Smooth muscle cell (in vitro differentiated cells): Measurements from ENCODE around the gene PTPRC. TPM values are rescaled to one million over a fixed set of nuclear protein-coding genes. Genes with fewer than 3 reads are reported as not detected.

Source experiments
- DNase-seq: peaks from one replicate; lab custom pipeline; 2025; ENCODE audit not compliant: unreplicated experiment; lab: John Stamatoyannopoulos, UW
- H2AFZ ChIP-seq: fragments of 200-600 bp; sonication (generic); 2 replicates; pipeline ENCODE4 v1.6.0; 2016; ENCODE audit warnings: antibody characterized with exemption, low read depth, mild to moderate bottlenecking
- H3F3A ChIP-seq: fragments of 200-600 bp; sonication (generic); 2 replicates; pipeline ENCODE4 v1.6.0; 2017; ENCODE audit warnings: antibody characterized with exemption, low read depth
- H3K27ac ChIP-seq: fragments of 200-600 bp; sonication (generic); 2 replicates; pipeline ENCODE4 v1.5.1; 2016; ENCODE audit warnings: low read depth, mild to moderate bottlenecking
- H3K27me3 ChIP-seq: fragments of 200-600 bp; sonication (generic); 2 replicates; pipeline ENCODE4 v1.6.1; 2016; ENCODE audit warnings: low read depth, mild to moderate bottlenecking
- H3K36me3 ChIP-seq: fragments of 200-600 bp; sonication (generic); 2 replicates; pipeline ENCODE4 v1.5.1; 2016; ENCODE audit warnings: low read depth
- H3K4me1 ChIP-seq: fragments of 200-600 bp; sonication (generic); 2 replicates; pipeline ENCODE4 v1.5.1; 2016; ENCODE audit warnings: low read depth
- H3K4me2 ChIP-seq: fragments of 200-600 bp; sonication (generic); 2 replicates; pipeline ENCODE4 v1.6.0; 2016; ENCODE audit warnings: mild to moderate bottlenecking
- H3K4me3 ChIP-seq: fragments of 200-600 bp; sonication (generic); 2 replicates; pipeline ENCODE4 v1.5.1; 2016; ENCODE audit warnings: mild to moderate bottlenecking
- H3K79me2 ChIP-seq: fragments of 200-600 bp; sonication (generic); 2 replicates; pipeline ENCODE4 v1.6.0; 2016; ENCODE audit warnings: low read depth, mild to moderate bottlenecking
- H3K9ac ChIP-seq: fragments of 200-600 bp; sonication (generic); 2 replicates; pipeline ENCODE4 v1.6.0; 2016; ENCODE audit warnings: low read depth
- H3K9me3 ChIP-seq: fragments of 200-600 bp; sonication (generic); replicated peaks from 2 replicates; pipeline ENCODE4 v1.5.1; 2016; ENCODE audit warnings: low read depth
- H4K20me1 ChIP-seq: fragments of 200-600 bp; sonication (generic); 2 replicates; pipeline ENCODE4 v1.6.0; 2016; ENCODE audit warnings: low read depth
- CTCF ChIP-seq: fragments of 200-600 bp; sonication (generic); IDR thresholded peaks from 2 replicates; pipeline ENCODE4 v1.5.1; 2017; ENCODE audit warnings: borderline replicate concordance, mild to moderate bottlenecking, antibody characterized with exemption; ENCODE audit not compliant: insufficient read depth, poor library complexity, severe bottlenecking
- WGBS: methylation state at CpG from one replicate; pipeline ENCODE4 v1.1.7; 2016; ENCODE audit warnings: low lambda C conversion rate; 5-methylcytosine and 5-hydroxymethylcytosine counted together
- polyA plus RNA-seq: library from polyadenylated mRNA; unstranded; fragments of >200 nt; fragmentation: Nextera tagmentation; extraction: Ambion mirVana; gene quantifications from 2 replicates; pipeline ENCODE4 v1.2.1, GENCODE V29; 2016
- total RNA-seq: library from RNA; depleted of rRNA; stranded (reverse); fragments of >200 nt; gene quantifications from 2 replicates; pipeline ENCODE4 v1.2.3, GENCODE V29; 2014

PTPRC gene
- total and polyA plus RNA-seq, 2 experiments from 2014 or later = 0.04 TPM; not detected in 1

- no peak for DNase-seq
- no peak for TF ChIP-seq CTCF
Measured at GRCh38 chr1:198653808-198654413, 15.1 kb downstream of the PTPRC start.

DNA sequence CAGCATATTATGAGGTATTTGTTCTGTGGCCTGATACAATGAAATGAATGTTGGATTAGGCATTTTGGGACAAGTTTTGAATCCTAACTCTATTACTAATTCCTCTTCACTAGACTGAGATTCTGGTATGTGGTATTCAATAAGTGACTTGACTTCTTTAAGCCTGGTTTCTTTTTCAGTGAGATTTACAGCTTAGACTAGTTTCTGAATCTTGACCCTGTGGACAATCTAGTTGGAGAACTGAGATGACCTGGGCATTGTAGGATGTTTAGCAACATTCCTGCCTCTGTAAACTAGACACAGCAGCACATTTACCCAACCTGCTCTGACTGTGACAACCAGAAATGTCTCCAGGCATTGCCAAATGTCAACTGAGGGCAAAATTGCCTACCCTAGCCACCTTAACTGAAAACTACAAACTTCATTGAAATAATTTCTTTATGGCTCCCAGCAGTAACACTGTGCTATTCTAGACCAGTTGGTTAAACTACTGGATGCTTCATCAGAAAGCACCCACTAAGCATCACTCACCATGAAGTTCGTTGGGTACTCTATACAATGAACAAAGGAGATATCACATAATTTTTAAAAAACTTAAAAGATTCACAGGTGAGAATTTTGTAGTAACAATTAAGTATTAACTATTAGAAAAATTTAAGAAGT lies 16.8 kb downstream of the PTPRC start:
- Histone ChIP-seq H2AFZ (no peak overlapping the region), H3K9ac (no peak overlapping the region), H3K27ac (peak overlapping the region; percentile 87), H3K9me3 (no peaks in the 10 kb centered on the region), H3K4me2 (peak overlapping the region; percentile 73), H3K4me1 (peaks cover 15% of the 10 kb centered on the region), H3K36me3 (no peaks in the 10 kb centered on the region), H3K27me3 (no peaks in the 10 kb centered on the region), H3F3A (no peaks in the 10 kb centered on the region), H3K79me2 (no peaks in the 10 kb centered on the region), H4K20me1 (no peaks in the 10 kb centered on the region), H3K4me3 (no peak overlapping the region)
- no peak for DNase-seq
- WGBS = 95% methylated on average over 1 of the region's 1 CpG
- TF ChIP-seq CTCF = no peak

More at GRCh38 chr1:198653808-198654413, 15.1 kb downstream of the PTPRC start:
- peaks cover 15% of the 10 kb centered on the region for H3K4me1 ChIP-seq
- no peaks in the 10 kb centered on the region for H3F3A ChIP-seq
- H4K20me1 ChIP-seq = no peaks in the 10 kb centered on the region
- no peaks in the 10 kb centered on the region for H3K27me3 ChIP-seq
- H3K4me3 ChIP-seq = no peak overlapping the region
- no peaks in the 10 kb centered on the region for H3K36me3 ChIP-seq
- H3K79me2 ChIP-seq = no peaks in the 10 kb centered on the region
- no peak overlapping the region for H3K9ac ChIP-seq
- H3K27ac ChIP-seq = no peak overlapping the region
- 95% methylated on average over 3 of the region's 3 CpGs for WGBS
- H3K4me2 ChIP-seq = no peak overlapping the region
- H3K9me3 ChIP-seq = no peaks in the 10 kb centered on the region
- no peak overlapping the region for H2AFZ ChIP-seq

DNA sequence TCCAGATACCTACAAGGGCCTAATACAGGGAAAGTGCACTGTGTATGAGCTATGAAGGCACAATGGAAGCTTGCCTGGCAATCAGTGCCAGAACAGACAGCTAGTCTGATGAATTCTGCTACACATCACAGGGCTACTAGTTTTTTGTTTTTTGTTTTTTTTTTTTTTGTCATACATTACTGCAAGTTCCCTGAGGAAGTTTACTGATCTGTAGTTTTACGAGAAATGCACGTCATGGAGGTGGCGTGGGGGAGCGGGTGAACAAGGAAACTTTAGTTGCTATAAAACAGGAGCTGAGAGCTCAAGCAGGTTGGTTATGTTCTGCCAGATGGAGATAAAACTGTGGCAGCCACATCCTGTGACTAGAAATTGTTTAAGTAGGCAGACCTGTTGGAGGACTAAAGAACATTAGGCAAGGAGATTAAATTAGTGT lies 17.7 kb downstream of the PTPRC start:
- DNase-seq = no peak
- Histone ChIP-seq H3K27me3 (no peaks in the 10 kb centered on the region), H2AFZ (peak overlapping the region; percentile 72), H3K4me1 (peaks cover 15% of the 10 kb centered on the region), H3K9ac (no peak overlapping the region), H3K9me3 (no peaks in the 10 kb centered on the region), H3F3A (no peaks in the 10 kb centered on the region), H3K36me3 (no peaks in the 10 kb centered on the region), H4K20me1 (no peaks in the 10 kb centered on the region), H3K79me2 (no peaks in the 10 kb centered on the region), H3K4me2 (peak overlapping the region; percentile 73), H3K4me3 (no peak overlapping the region), H3K27ac (peak overlapping the region; percentile 87)
- TF ChIP-seq CTCF = no peak
- 30% methylated on average over 4 of the region's 4 CpGs for WGBS
